Transverse colon (tissue), 3 donors: ENCODE results near the gene MLLT10.

ENCODE experiments used
- EP300 ChIP-seq: sonication (generic); formaldehyde crosslinking; IDR thresholded peaks from one replicate; pipeline ENCODE4 v1.6.1; 2017; ENCODE audit warnings: antibody characterized with exemption, low read depth
- POLR2A ChIP-seq: fragments of 450-650 bp; IDR thresholded peaks from one replicate; pipeline ENCODE4 v1.6.1; 2016; ENCODE audit warnings: antibody characterized with exemption, mild to moderate bottlenecking, moderate library complexity
- TF ChIP-seq, protein P1 (sequence below), 5 experiments: fragments of 200-600 bp in 3 of 5; fragments of 450-650 bp in 2 of 5; sonication (generic) in 3 of 5; IDR thresholded peaks; 1 replicate in 2 of 5; 2 replicates in 3 of 5; pipeline ENCODE4 v1.5.1; 2016 to 2017; ENCODE audit warnings: antibody characterized with exemption in 5 of 5, inconsistent platforms in 3 of 5, mild to moderate bottlenecking in 2 of 5, moderate library complexity in 1 of 5

DNA sequence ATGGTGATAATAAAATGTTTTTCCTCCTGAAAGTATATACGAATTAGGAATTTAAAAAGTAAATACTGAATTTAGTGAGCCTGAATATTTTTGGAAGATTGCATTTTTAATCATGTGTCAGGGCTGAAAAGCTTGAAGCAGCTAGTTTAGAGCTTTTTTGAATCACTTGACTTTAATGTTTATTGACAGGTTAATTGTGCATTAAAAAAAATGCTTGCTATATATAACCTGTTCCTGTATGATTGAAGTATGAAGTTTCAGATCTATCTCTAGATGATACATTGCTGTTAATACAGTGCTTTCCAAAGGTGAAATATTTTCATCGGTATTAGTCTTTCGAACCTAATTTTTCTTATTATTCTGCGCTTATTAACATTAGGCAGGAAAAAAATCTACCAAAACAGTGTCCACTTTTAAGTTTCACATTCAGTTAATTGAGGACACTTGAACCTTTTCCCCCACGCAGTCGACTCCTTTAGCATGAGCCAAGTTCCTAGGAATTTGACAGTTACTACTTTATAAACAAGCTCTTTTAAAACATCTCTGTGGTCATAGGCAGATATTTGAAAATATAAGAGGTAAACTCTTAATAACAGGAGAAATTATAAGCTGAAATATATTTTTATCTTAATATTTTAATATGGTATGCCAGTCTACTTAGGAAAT lies 187.1 kb downstream of the MLLT10 start:
- no peak for TF ChIP-seq EP300
- TF ChIP-seq, protein P1, sequence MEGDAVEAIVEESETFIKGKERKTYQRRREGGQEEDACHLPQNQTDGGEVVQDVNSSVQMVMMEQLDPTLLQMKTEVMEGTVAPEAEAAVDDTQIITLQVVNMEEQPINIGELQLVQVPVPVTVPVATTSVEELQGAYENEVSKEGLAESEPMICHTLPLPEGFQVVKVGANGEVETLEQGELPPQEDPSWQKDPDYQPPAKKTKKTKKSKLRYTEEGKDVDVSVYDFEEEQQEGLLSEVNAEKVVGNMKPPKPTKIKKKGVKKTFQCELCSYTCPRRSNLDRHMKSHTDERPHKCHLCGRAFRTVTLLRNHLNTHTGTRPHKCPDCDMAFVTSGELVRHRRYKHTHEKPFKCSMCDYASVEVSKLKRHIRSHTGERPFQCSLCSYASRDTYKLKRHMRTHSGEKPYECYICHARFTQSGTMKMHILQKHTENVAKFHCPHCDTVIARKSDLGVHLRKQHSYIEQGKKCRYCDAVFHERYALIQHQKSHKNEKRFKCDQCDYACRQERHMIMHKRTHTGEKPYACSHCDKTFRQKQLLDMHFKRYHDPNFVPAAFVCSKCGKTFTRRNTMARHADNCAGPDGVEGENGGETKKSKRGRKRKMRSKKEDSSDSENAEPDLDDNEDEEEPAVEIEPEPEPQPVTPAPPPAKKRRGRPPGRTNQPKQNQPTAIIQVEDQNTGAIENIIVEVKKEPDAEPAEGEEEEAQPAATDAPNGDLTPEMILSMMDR (IDR thresholded peaks at IDR 0.05), result no peak
- no peak for TF ChIP-seq POLR2A
